Keratinocyte (primary cell): ENCODE results near the gene TBCD.

Source experiments
- EZH2 ChIP-seq: IDR thresholded peaks from one replicate; pipeline ENCODE4 v1.6.1; 2012; ENCODE audit warnings: inconsistent platforms, mild to moderate bottlenecking, low read length, moderate library complexity
- TF ChIP-seq, protein P1 (sequence below), 3 experiments: IDR thresholded peaks in 1 of 3; conservative IDR thresholded peaks in 1 of 3; optimal IDR thresholded peaks in 1 of 3; 2 replicates in 2 of 3; 3 replicates in 1 of 3; pipeline versions ENCODE3 to v1.5.1; 2011; ENCODE audit warnings: low read length in 3 of 3, mild to moderate bottlenecking in 3 of 3, moderate library complexity in 2 of 3, control low read depth in 1 of 3, inconsistent platforms in 1 of 3; ENCODE audit not compliant: insufficient read depth in 2 of 3; ENCODE audit errors: extremely low read depth in 1 of 3

- no peak for TF ChIP-seq EZH2
- TF ChIP-seq, protein P1, sequence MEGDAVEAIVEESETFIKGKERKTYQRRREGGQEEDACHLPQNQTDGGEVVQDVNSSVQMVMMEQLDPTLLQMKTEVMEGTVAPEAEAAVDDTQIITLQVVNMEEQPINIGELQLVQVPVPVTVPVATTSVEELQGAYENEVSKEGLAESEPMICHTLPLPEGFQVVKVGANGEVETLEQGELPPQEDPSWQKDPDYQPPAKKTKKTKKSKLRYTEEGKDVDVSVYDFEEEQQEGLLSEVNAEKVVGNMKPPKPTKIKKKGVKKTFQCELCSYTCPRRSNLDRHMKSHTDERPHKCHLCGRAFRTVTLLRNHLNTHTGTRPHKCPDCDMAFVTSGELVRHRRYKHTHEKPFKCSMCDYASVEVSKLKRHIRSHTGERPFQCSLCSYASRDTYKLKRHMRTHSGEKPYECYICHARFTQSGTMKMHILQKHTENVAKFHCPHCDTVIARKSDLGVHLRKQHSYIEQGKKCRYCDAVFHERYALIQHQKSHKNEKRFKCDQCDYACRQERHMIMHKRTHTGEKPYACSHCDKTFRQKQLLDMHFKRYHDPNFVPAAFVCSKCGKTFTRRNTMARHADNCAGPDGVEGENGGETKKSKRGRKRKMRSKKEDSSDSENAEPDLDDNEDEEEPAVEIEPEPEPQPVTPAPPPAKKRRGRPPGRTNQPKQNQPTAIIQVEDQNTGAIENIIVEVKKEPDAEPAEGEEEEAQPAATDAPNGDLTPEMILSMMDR (optimal IDR thresholded peaks at IDR 0.05 in 1 of 3, IDR thresholded peaks at IDR 0.05 in 1 of 3, conservative IDR thresholded peaks at IDR 0.05 in 1 of 3; ENCODE audit: extremely low read depth in 1 of 3, insufficient read depth in 2 of 3, low read length in 3 of 3): no peak
Measured at GRCh38 chr17:82729479-82730260, 22.2 kb upstream of the TBCD start.
